Non-pigmented ciliary epithelial cell (primary cell): ENCODE results near the gene FADS1.

Experiments used
- DNase-seq: peaks from one replicate; pipeline ENCODE4 v3.0.0-alpha.2; 2010; ENCODE audit warnings: low read depth

FADS1 gene

GRCh38 chr11:61795459-61795858 is 21.3 kb downstream of the FADS1 start:
- DNase-seq, result no peak

DNA sequence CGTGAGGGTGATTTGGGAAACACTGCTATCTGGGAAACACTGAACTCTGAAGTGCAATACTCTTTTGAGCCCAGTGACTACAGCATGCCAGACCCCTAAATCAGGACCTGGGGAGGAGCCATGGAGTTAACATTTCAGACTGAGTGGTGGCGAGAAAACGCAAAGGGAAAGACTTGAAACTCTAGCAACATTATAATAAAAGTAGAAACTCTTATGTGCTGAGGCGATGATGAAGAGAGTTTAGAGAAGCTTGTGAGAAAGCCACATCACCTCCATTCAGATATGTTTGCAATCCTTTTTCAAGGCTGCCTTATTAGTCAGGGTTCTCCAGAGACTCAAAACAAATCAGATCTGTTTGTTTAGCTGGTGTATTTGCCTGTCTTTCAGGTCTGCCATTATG is 22.2 kb downstream of the FADS1 start:
- no peak for DNase-seq

DNA sequence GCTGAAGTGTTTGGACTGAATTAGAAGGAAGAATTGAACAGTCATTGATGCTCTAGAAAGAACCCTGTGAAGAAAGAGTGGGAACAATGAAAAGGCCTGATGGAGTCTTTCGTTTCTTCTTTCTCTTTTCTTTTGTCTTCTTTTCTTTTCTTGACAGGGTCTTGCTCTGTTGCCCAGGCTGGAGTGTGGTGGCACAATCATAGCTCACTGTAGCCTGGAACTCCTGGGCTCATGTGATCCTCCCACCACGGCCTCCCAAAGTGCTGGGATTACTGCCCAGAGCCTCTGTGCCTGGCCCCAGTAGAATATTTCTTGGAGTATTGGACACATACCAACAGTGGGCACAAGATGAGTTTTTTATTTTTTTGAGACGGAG is 23.0 kb downstream of the FADS1 start:
- DNase-seq, result no peak

- no peak for DNase-seq
Measured at GRCh38 chr11:61793083-61793828, 23.5 kb downstream of the FADS1 start.

DNA sequence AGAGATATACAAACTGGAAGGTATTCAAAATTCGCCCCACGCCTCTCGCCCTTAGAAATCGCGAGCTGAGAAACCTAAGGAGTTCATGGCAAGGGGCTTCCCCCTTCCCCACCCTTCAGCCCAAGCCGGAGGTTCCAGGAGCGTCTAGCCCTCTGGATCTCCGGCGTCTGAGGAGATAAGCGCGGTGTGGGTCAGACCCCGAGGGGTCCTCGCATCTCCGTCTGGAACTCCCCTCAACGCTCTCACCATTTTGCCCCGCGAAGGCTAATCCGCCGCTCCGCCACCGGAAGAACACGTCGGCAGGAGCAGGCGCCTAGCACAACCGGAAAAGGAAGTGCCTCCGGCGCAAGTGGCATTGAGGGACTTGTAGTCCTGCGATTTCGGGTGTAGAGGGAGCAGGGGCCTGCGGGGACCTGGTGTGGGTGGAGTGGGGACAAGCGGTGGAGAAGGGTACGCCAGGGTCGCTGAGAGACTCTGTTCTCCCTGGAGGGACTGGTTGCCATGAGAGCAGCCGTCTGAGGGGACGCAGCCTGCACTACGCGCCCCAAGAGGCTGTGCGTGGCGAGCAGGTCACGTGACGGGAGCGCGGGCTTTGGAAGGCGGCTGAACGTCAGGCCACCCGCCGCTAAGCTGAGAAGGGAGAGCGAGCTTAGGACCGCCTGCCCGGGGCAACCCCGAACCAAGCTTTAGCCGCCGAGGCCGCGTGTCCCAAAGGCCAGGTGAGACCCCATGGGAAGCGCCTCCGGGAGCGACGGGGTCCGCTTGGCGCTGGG is 24.3 kb downstream of the FADS1 start, which contains the start of the genes FEN1 and TMEM258:
TSS of gene FEN1 (plus strand) at position 602 of the 773 bp plus-strand sequence. CDS start 2,451 bp downstream, outside the sequence.
TSS of gene TMEM258 (minus strand) at position 290 of the 773 bp plus-strand sequence. CDS start at position 249, 41 bp downstream.
- DNase-seq, result peak; percentile 82

DNA sequence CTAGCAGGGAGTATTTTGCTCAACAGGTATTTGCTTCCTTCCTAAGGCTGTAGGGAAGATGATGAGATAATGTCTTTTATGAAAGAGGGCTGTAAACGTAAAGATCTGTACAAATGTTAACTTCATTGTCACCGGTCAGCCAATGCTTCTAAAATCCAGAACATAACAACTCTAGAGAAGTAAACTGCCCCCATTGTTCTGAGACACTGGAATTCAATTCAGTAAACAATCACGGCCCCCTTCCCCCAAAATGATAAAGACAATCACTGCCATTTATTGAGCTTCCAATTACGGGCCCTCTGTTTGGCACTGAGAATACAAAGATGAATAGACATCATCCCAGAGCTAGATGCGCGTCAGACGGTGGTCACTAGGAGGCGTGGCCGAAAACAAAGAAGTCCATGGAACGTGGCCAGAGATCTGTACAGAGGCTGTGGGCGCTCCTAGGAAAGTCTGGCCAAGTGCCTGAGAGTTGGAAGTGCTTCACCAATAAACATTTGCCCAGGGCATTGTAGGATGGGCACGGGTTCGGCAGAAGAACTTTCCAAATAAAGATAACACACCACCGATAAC is 25.0 kb downstream of the FADS1 start:
- peak; percentile 76 for DNase-seq

GRCh38 chr11:61787928-61788491 is 28.8 kb downstream of the FADS1 start:
- no peak for DNase-seq

DNA sequence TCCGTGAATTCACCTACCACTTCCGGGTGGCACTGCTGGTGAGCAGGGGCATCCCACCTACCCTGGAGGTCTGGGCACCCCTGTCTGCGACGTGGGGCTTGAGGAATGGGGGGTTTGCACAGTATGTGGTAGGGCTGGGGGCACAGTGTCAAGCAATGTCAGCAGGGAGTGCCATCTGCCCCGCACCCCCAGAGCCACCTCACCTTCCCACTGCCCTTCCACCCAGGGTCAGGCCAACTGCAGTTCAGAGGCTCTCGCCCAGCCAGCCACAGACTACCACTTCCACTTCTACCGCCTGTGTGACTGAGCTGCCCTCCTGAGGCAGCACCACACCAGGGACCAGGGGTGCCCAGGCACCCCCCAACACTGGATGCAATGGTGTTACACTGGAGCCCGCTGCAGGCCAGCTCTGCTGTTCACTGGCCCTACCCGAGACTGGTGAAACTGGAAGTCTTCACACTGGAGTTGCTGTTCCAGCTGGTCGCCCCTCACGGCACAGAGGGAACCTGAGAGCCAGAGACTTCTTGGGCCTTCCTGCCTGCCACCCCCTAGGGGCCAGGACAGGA is 30.9 kb downstream of the FADS1 start:
- no peak for DNase-seq

- no peak for DNase-seq
Measured at GRCh38 chr11:61784506-61784805, 32.3 kb downstream of the FADS1 start.

DNA sequence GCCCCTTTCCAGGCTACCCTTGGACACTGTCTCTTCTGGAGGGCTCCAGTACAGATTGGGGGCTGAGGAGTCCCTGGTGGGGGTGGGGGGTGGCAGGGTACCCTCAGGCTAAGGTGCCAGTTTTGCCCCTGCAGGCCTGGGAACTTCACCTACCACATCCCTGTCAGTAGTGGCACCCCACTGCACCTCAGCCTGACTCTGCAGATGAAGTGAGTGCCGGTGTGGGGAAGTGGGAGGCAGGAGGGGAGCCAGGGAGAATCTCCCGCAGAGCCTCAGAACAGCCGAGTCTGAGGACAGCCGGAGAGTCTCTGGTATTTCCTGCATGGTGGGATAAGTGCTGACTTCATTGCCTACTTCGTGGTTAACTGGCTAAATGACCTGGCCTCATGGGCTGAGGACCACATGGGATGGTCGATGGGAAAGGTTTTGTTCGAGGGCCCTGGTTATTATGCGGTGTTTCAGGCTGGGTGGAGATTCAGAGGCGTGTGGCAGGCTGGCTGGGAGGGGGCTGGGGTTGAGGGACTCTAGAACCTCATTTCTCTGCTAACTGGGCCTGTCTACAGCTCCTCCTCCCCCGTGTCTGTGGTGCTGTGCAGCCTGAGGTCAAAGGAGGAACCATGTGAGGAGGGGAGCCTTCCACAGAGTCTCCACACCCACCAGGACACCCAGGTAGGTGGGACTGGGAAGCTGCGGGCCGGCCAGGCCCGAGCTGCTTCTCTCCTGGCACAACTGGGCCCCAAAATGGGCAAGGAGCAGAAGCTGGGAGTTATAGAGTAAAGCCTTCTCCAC is 32.9 kb downstream of the FADS1 start:
- peak; percentile 51 for DNase-seq

- DNase-seq, result no peak
Measured at GRCh38 chr11:61782841-61783240, 34.0 kb downstream of the FADS1 start.

- DNase-seq, result no peak
Measured at GRCh38 chr11:61782299-61782698, 34.5 kb downstream of the FADS1 start.

- no peak for DNase-seq
Measured at GRCh38 chr11:61781585-61781984, 35.2 kb downstream of the FADS1 start.

- DNase-seq, result no peak
Measured at GRCh38 chr11:61780581-61781162, 36.1 kb downstream of the FADS1 start.

DNA sequence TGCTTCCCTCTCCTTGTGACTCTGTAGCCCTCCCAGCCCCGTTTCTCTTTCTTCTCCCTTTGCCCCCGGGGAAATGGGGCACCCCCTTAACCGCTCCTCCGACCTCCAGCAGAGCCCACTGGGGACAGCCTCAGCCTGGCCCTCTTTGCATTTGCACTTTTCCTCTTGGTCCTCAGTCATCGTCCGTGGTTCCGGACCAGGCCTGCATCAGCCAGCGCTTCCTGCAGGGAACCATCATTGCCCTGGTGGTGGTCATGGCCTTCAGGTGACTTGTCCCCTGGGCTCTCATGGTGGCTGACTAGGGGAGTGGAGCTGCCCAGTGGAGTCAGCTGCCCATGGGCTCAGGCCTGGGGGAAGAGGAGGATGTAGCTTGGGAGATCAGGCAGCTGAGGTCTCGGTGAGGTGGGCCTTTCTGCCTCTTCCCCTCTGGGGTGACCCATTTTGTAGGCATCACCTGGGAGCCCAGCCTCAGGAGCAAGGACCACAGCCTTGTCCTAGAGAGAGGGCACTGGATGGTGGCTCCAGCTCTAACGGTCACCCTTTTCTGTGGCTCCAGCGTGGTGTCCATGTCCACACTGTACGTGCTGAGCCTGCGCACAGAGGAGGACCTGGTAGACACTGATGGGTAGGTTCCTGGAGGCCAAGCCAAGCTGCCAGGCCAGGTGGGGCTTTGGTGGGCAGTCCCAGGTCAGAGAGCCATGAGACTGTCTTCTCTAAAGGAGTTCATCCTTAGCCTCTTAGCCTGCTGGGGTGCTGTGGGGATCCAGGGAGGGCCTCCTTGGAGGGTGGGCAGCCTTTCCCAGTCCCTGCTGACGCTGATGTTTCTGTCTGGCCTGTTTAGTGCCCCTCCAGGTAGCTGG is 36.9 kb downstream of the FADS1 start:
- DNase-seq, result no peak

DNA sequence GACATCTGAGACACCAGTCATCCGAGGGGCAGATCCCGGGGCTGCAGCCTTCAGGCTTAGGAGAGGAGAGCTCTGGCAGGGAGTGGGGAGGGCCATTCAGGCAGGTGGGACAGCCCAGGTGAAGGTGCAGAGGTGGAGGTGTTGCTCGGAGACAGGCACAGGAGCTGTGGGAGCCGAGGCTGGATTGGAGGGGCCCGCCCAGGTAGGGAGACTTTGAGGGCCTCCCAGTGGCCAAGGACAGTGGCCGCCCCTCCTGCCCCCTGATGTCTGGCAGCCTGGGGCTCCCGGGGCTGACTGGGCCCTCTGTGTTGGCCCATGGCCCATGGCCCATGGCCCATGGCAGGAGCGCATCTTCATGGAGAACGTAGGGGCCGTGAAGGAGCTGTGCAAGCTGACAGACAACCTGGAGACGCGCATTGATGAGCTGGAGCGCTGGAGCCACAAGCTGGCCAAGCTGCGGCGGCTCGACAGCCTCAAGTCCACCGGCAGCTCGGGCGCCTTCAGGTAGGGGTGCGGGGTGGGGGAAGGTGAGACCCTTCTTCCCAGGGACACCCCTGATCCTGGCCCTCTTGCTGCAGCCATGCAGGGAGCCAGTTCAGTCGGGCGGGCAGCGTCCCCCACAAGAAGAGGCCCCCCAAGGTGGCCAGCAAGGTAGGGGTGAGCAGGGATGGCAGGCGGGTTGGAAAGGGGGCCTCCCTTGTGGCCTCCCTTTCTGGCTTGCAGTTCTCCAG is 37.7 kb downstream of the FADS1 start:
- DNase-seq, result no peak

DNA sequence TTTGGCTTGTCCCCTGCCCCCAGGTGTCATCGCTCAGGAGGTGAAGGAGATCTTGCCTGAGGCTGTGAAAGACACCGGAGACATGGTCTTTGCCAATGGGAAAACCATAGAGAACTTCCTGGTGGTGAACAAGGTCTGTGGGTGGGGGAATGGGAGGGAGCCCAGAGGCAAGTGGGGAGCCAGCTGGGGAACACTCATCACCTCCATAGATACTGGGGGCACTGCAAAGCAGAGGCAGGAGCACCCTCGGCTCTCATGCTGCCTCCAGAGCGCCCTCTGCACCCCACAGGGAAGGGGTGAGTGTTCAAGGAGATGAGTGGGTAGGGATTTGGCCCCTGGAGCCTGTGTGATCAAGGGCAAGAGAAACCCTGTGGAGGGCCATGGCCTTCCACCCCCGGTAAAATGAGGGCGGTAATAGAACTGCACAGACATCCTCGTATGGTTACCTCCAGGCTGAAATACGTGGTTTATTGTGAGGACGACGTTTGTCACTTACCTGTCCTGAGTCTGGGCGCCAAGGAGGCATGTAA is 38.4 kb downstream of the FADS1 start:
- DNase-seq, result no peak

DNA sequence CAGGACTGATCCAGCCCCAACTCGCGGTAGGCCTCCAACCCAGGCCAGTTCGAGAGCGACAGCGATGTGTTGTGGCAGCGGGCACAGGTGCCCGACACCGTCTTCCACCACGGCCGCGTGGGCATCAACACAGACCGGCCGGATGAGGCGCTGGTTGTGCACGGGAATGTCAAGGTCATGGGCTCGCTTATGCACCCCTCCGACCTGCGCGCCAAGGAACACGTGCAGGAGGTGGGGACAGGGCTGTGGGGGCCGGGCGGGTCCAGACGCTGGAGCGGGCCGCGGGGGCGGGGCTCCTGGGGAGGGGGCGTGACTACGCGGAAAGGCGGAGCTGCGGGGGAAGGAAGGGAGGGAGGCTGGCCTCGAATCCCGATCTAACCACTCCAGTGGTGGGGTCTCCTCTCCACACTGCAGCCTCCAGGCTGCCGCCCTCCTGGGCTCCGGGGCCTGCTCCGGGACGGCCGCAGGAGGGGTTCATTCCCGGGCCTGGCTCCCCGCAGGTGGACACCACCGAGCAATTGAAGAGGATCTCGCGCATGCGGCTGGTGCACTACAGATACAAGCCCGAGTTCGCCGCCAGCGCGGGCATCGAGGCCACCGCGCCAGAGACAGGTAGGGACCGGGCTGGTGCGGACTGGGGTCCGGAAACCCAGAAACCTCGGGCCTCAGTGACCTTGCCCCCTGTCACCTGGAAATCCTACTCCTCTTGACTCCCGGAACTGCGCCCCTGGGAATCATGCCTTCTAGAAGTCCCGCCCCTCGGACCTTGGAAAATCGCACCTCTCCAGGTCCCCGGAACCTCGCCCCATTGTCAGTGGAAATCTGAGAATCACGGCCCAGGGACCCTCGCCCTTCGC is 39.3 kb downstream of the FADS1 start:
- DNase-seq, result no peak
